GM19468 (cell line): ENCODE results near the gene CLCA4.

Experiments
- ATAC-seq: cut with Tn5 transposase; IDR thresholded peaks from one replicate; pipeline ENCODE4 v1.9.1; 2021; ENCODE audit warnings: mild to moderate bottlenecking, moderate library complexity, moderate number of reproducible peaks; ENCODE audit not compliant: unreplicated experiment; ENCODE audit errors: extremely low read depth

CLCA4 gene

DNA sequence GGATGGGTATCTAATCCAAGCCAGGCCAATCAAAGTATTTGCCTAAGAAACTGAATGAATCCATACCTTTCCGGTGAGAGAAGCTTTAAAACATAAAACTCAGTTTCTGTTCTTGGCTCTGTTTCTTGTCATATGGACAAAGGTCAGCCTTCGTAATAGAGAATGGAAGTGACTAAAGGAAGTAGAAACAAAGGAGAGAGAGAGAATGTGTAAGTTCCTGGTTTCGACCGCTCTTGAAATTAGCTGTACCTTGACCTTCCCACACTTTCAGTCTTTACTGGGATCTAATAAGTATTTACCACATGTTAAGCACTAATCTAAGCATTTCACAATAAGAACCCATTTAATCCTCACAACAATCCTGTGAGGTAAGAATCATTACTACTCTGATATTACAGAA is 19.6 kb upstream of the CLCA4 start:
- ATAC-seq, result no peak

DNA sequence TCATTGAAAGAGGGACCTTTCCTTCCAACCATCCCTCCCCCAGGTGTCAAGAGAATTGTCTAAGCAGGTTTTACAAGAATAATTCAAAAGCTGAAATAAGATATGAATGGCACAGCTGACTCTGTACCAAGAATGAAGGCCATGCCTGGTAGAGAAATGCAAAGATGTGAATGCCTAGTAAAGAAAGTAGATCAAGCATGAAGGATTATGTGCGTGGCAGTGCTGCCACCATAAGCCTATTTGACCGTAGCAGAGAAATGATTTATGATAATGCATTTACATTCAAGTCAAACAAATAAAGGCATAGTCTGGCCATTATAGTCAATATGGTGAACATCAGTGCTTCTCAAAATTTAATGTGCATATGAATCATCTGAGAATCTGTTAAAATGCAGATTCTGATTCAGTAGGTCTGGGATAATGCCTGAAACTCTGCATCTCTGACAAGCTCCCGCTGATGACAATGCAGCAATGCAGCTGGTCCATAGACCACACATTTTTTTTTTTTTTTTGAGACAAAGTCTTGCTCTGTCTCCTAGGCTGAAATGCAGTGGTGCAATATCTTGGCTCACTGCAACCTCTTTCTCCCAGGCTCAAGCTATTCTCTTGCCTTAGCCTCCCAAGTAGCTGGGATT is 16.6 kb upstream of the CLCA4 start:
- no peak for ATAC-seq

DNA sequence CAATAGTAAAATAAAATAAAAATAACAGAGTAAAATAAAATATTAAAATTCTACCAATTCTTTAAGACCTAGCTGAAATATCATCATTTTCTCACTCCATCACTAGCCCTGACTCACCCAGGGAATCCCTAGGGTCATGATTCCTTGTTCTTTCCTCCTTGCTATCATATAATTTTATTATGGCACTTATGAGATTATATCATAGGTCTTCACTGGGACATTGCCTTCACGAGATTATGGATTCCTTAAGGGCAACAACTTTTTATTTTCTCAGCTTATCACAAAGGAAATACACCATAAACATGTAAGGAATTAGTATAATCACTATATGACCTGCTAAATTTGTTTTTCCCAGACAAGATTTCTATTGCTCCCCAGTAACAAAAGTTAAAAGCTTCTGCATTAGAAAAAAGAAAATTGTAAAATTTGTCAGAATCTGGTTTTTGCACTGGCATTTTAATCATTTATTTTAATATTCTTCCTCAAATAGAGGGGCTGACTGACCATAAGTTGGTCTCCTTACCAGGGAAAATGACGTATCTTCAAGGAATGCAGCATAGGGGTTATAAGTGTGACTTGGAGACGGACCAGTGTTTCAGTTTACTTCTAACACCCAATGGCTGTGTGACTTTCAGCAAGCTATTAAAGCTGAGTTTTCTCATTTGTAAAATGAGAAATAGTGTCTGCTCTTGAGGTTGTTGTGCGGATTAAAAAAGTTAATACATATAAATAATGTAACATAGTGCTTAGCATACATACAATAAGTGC is 8.8 kb upstream of the CLCA4 start:
- ATAC-seq, result no peak

DNA sequence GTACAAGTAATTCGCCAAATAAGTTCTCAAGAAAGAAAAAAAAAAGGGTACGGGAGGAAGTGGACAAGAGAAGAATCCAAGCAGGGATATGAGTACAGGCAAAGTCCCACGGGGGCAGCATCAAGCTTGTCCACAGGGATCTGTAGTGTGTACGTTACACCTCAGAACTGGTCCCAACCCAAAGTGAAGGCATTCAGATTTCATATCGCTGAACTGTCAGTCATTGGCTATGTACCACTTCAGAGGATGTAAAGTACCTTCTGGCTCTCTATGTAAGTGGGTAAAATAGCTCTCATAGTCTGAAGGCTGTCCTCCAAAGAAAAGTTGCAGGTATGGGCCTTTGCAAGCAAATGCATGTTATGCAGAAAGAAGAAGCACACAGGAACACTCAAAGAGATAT is 8.1 kb upstream of the CLCA4 start:
- ATAC-seq, result no peak

DNA sequence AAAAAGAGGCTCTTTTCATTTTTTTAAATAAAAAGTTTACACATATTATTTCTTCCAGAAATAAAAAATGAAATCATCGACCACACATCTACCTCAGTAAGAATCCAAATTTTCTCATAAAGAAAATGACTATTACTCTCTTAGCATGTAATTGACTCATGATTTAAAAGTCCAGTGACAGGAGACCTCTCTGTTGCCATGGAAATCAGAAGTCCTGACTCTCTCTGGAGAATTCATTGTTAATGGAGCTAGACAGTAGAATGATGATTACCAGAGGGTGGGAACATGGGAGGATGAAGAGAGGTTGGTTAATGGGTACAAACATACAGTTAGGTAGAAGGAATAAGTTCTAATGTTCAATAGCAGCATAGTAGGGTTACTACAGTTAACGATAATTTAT is 5.0 kb upstream of the CLCA4 start:
- ATAC-seq, result no peak

DNA sequence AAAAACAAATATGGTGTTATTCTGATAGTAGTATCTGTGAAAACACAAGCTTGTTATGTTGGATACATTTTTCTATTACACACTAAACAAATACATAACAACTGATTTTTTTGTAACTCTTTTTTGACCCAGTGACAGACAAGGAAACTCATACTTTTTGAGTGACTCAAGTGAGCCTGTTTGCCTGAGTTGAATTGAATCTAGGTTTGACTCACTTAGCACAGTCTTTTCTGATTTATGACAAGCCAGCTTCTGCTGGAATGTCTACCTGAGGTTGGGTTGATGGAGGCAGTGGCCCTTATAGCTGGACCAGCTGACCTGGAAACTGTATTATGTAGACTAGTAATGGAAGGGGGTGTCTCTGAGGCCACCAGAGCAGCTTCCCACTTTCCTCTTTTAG is 4.2 kb upstream of the CLCA4 start:
- no peak for ATAC-seq

DNA sequence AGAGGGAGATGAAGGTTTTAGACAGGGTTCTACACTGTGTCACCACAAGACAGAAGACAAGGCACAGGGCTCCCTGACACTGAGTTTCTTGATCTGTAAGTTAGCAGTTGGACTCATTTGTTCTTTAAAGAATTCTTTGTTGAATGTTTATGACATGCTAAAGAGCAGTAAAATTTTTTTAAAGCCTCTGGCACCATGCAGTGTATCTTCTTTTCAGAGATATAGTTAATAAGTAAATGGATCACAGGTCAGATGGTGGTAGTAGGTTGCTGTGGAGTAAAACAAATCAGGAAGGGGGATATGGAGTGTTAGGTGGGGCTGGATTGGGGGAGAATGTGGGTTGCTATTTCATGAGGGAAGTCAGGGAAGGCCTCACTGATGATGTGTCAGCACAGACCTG is 2.0 kb downstream of the CLCA4 start:
- ATAC-seq, result no peak

DNA sequence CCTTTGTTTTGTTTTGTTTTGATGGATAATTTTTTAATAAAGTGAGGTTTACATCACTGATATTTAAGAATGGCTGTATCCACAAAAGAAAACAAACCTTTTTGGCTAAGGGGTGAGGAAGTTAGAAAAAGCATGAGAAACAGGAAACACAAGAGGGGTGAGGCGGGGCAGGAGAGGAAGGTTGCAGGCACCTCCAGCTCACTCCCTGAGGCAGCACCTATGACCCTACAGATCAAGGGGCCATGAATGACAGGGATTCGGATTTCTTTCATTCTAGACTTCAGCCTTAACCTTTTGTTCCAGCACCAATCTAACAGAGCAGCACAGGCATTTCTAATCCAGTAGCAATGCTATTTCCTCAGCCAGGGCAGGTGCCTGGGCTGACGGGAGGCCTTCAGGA is 4.4 kb downstream of the CLCA4 start:
- ATAC-seq, result no peak

DNA sequence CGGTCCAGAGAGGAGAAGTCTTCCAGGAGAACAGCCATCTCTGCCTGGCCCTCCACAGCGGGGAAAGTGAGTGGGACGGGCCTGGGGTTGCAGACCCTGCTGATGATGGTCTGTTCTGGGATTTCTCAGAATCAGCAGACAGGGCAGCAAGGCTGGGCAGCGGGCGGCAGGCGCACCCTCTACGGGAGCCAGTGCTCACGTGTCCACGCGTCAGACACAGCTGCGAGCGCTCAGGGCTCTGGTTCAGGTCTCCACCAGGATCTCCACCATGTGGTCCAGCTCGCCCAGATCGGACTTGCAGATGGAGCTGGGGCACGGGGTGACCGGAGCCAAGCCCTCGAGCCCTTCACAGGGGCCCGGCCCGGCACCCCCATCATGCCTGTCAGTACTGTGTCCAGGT is 5.5 kb downstream of the CLCA4 start:
- no peak for ATAC-seq

DNA sequence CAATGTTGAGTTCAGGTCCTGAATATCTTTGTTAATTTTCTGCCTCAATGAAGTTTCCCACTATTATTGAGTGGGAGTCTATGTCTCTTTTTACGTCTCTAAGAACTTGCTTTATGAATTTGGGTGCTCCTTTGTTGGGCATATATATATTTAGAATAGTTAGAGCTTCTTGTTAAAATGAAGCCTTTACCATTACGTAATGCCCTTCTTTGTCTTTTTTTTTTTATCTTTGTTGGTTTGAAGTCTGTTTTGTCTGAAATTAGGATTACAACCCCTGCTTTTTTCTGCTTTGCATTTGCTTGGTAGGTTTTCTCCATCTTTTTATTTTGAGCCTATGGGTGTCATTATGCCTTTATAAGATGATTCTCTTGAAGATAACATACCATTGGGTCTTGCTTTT is 10.9 kb downstream of the CLCA4 start:
- ATAC-seq, result no peak

DNA sequence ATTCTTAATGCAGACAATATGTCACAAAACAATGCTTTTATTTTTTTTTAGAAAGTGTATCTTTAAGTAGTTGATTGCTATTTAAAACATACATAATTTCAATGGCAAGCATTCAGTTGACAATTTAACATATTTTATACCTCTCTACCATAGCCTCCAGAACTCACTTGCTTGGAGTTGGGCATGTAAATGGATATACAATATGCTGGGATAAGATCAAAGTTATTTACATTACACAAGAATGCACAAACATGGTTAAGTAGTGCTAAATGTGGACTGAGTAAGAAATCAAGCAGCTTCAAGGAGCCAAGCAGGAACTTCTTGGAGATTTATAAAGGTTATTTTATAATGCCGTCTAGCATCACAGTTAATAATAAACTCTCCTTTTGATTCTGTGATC is 17.0 kb downstream of the CLCA4 start:
- ATAC-seq, result no peak

DNA sequence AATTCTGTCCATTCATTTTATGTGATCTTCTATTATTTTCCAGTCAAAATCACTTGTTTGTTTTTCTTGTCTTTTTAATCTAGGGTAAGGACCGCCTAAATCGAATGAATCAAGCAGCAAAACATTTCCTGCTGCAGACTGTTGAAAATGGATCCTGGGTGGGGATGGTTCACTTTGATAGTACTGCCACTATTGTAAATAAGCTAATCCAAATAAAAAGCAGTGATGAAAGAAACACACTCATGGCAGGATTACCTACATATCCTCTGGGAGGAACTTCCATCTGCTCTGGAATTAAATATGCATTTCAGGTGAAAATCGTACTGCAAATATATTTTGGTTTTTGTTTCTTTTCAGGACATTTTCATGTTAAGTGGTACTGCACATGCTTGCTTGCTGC is 20.5 kb downstream of the CLCA4 start:
- no peak for ATAC-seq

DNA sequence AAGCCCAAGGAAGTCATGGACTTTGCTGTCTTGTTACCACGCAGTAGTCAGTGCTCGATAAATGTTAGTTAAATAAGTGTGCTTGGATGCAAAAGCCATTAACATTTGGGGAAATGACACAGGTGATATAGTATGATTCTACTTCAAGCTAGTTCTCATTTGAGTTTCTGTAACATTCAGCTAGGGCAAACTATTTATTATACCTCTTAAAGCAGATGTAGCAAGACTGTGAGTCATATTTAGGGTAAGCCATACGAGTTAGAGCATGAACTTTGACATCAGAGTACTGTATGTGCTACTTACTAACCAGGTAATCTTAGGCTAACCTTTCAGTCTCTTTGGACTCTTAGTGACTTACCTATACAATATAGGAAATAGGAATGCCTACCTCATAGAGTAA is 21.0 kb downstream of the CLCA4 start:
- ATAC-seq, result no peak

DNA sequence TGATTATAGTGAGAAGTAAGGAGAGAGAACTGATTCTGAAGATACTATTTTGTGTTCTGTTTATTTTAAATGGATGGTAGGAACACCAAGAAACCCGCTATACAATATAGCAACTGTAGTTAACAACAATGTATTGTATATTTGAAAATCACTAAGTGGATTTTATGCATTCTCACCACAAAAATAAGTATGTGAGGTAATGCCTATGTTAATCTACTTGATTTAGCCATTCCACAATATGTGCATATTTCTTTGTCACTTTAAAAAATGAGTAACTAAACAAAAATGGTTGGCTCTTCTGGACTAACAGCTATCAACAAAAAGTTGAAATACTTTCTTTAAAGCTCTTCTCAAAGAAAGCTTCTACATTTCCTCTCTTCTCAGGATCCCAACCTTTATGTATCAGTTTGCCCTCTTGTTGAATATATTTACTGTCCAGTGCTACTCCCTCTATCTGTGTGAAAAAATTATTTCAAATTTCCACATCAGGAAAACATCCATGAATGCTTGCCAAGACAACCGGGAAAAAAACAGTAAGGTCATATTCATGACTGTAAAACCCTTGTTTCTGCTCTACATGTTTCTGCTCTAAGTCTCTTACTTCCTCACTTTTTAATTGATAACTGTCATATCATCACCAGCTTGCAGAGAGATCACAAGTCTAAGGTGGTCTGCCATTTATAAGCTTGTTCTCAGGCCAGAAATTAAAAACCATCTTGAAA is 27.0 kb downstream of the CLCA4 start:
- ATAC-seq, result no peak

DNA sequence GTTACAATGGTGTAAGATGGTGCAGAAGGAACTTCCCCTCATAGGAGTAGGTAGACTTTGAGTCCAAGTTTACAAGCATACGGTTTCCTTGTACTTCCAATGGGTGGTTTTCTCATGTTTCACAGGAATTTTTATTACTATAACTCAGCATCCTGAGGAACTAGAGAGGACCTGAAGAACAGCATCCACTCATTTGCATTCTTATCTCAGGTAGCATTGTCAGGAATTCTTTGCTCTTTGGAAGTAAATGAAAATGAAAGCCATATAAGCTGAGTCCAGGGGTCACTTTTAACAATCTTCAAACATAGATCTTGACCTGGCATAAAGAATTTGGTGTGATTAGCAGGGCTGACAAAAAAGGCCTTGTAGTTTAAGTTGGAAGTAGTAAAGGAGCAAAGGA is 34.4 kb downstream of the CLCA4 start:
- no peak for ATAC-seq

DNA sequence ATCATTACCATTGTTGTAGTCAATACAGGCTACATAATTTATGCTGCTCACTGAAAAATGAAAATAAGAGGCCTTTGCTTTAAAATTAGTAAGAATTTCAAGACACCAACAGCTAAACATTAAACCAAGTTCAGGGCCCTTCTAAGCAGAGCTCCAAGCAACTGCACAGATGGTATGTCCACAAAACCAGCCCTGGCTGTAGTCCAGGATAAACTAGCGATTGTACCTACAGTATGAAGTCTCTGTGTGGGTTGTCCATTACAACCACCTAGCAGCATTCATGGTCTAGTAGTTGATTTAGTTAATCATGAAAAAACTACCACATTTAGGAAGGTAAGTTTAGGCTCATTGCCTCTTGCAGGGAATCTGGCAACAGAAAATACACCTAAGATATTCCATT is 35.3 kb downstream of the CLCA4 start:
- no peak for ATAC-seq

DNA sequence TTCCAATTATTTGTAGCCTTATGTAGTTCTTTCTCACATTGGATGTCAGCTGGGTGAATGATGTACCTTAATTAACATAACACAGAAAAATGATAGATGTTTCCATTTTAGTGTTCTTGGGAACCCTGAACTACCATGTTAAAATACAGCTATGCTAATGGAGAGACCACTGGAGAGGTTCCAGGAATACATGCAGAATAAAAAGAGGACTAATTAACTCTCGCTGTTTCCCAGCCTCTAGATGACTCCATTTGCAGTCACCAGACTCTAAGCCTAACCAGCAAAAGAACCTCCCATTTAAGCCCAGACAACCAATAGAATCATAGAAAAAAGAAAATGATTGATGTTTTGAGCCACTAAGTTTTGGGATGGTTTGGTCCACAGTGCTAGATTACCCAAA is 36.2 kb downstream of the CLCA4 start:
- no peak for ATAC-seq

DNA sequence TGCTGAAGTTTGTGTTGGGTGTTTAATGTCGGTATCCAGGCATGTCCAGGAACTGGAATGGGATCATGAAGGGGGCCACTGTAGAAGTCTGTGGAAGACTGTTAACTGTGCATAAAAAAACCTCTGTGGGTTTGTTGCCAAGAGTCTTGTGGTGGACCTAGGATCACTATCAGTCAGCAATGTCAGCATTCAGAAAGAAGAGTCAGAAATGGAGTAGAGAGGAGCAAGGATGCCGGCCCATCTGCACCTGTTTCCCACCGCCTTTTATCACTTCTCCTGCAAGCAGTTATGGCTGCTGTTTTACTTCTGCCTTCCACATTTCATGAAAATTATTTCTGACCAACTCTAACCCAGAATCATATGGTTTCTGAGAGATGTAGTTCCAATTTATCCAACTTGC is 36.7 kb downstream of the CLCA4 start:
- no peak for ATAC-seq

DNA sequence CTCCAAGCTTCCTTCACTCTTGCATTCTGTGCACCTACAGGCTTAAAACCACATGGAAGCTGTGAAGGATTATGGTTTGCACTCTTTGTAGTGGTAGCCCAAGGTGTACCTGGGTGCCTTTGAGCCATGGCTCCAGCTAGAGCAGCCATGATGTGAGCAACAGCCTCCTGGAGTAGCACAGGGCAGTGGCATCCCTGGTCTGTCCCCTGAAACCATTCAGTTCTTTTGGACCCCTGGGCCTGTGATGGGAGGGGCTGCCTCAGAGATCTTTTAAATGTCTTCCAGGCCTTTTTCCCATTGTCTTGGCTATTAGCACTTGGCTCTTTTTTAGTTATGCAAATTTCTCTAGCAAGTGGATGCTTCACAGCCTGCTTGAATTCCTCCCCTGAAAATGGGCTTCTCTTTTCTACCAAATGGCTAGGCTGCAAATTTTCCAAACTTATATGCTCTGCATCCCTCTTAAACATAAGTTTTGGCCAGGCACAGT is 47.4 kb downstream of the CLCA4 start:
- ATAC-seq, result no peak

DNA sequence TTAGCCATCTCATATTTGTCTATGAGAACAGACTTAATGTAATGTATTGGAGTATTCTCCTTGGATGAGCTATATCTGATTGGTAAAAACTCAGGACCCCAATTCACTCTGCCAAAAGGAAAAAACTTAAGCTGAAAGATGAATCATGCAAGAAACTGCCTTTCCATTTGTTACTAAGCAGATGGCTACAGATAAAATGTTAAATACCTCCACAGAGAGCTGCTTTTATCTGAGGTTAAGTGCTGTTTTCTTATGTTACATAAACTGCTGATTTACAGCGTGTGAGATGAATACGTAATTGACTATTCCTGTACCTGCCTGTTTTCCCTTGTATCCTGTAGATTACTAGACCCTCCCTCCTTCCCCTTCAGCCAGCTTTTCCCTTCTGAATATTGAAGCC is 49.3 kb downstream of the CLCA4 start:
- no peak for ATAC-seq

DNA sequence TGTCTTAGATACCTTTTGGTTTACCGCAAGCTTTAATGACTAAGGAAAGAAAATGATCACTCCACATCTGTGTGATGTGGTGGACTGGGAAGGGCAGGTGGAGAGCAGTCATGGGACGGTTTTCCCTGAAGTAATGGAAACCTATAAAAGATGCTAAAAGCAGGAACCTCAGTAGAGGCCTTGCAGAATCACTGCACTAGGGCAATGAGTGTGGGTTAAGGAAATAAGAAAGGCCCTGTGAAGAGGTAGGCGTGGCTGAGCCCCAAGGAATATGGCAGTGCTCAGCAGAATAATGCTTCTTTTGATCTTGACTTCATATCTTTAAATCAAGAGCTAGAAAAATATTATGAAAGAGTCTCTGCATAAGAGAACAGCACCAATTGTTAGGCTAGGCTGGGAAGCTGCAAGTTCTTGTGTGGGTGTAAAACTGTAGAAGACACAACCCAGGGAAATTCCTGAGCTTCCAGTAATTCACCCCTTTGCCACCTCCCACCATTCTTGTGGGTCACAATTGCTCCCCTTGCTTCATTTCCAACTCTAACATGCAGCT is 49.9 kb downstream of the CLCA4 start:
- no peak for ATAC-seq
